Activated T-cell treated with anti-CD3 and anti-CD28 coated beads, Interleukin-2, amount 50 U/mL, for 24 hours (primary cell): Measurements from ENCODE around the gene EPHB1.
"Not testable (repeated sequence)": the region's sequence is repeated elsewhere in the genome, so short reads cannot be mapped to it uniquely, and the experiment has no call there.

Source experiments
- DNase-seq: peaks from one replicate; pipeline ENCODE4 v3.0.0-alpha.2; 2020
- H3K27ac Mint-ChIP-seq: 2 replicates; pipeline ENCODE4 v1.8.0; 2020; ENCODE audit warnings: mild to moderate bottlenecking, mixed read lengths
- H3K27me3 Mint-ChIP-seq: 2 replicates; pipeline ENCODE4 v1.8.0; 2020; ENCODE audit warnings: mixed read lengths
- H3K36me3 Mint-ChIP-seq: 2 replicates; pipeline ENCODE4 v1.8.0; 2020; ENCODE audit warnings: low read depth, mixed read lengths
- H3K4me1 Mint-ChIP-seq: 2 replicates; pipeline ENCODE4 v1.8.0; 2020; ENCODE audit warnings: low read depth, mixed read lengths
- H3K4me3 Mint-ChIP-seq: 2 replicates; pipeline ENCODE4 v1.8.0; 2020; ENCODE audit warnings: mild to moderate bottlenecking, moderate library complexity, mixed read lengths
- H3K9me3 Mint-ChIP-seq: 2 replicates; pipeline ENCODE4 v1.8.0; 2020; ENCODE audit warnings: mixed read lengths

Gene EPHB1

GRCh38 chr3:134955874-134956273 is 160.8 kb downstream of the EPHB1 start:
- H3K4me1 Mint-ChIP-seq = no peaks in the 10 kb centered on the region
- no peak overlapping the region for H3K27ac Mint-ChIP-seq

GRCh38 chr3:134956395-134956794 is 161.3 kb downstream of the EPHB1 start:
- H3K27ac Mint-ChIP-seq = no peak overlapping the region
- no peaks in the 10 kb centered on the region for H3K9me3 Mint-ChIP-seq
- no peaks in the 10 kb centered on the region for H3K4me1 Mint-ChIP-seq
- no peak overlapping the region for H3K4me3 Mint-ChIP-seq
- DNase-seq = no peak
- H3K36me3 Mint-ChIP-seq = no peaks in the 10 kb centered on the region
- no peaks in the 10 kb centered on the region for H3K27me3 Mint-ChIP-seq

More at GRCh38 chr3:134955874-134956273, 160.8 kb downstream of the EPHB1 start:
- Mint-ChIP-seq H3K9me3 (no peaks in the 10 kb centered on the region), H3K27me3 (no peaks in the 10 kb centered on the region), H3K36me3 (no peaks in the 10 kb centered on the region), H3K4me3 (no peak overlapping the region)
- DNase-seq = no peak

DNA sequence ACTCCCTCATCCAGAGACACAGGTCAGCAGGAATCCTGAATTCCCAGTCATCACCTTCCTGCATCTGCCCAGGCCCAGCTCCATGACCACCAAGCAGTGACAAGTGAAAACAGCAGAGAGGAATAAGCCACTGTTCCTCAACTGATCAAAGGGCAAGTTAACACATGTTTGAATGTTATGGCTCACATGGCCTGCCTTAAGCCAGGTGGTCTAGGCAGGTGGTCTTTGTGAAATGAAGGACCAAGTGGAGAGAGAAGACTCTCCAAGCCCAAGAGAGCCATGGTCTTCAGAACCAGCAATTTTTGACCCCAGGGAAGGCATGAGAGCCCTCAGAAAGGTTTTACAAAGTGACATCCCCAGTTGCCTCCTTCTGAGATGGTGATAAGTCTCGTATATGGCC is 161.8 kb downstream of the EPHB1 start:
- Mint-ChIP-seq H3K27me3 (no peaks in the 10 kb centered on the region), H3K4me3 (no peak overlapping the region), H3K9me3 (no peaks in the 10 kb centered on the region), H3K4me1 (no peaks in the 10 kb centered on the region), H3K36me3 (no peaks in the 10 kb centered on the region), H3K27ac (no peak overlapping the region)
- DNase-seq = no peak

DNA sequence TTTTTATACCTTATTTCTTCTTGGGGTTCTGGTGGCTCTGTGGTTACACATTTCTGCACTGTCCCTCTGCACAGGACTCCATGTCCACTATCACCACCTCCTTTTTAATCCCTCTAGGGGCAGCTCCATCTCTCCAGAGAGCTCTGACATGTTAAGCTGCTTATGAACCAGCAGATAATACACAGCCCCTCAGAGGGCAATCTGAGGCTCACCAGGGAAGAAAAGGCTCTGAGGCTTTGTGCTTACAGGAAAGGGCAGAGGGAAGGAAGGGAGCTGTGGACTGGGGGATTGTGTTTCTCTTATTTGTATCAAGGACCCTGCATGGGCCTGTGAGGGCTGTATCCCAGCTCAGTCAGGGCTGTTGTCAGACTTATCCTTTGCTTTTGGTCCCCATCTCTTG is 164.5 kb downstream of the EPHB1 start:
- no peaks in the 10 kb centered on the region for H3K27me3 Mint-ChIP-seq
- no peak overlapping the region for H3K4me3 Mint-ChIP-seq
- no peaks in the 10 kb centered on the region for H3K9me3 Mint-ChIP-seq
- no peaks in the 10 kb centered on the region for H3K4me1 Mint-ChIP-seq
- H3K36me3 Mint-ChIP-seq = no peaks in the 10 kb centered on the region
- DNase-seq = no peak
- no peak overlapping the region for H3K27ac Mint-ChIP-seq

GRCh38 chr3:134964226-134964625 is 169.2 kb downstream of the EPHB1 start:
- Mint-ChIP-seq H3K9me3 (peaks cover 2% of the 10 kb centered on the region), H3K4me3 (no peak overlapping the region), H3K27ac (no peak overlapping the region), H3K4me1 (no peaks in the 10 kb centered on the region), H3K36me3 (no peaks in the 10 kb centered on the region), H3K27me3 (peaks cover 2% of the 10 kb centered on the region)
- DNase-seq = no peak

DNA sequence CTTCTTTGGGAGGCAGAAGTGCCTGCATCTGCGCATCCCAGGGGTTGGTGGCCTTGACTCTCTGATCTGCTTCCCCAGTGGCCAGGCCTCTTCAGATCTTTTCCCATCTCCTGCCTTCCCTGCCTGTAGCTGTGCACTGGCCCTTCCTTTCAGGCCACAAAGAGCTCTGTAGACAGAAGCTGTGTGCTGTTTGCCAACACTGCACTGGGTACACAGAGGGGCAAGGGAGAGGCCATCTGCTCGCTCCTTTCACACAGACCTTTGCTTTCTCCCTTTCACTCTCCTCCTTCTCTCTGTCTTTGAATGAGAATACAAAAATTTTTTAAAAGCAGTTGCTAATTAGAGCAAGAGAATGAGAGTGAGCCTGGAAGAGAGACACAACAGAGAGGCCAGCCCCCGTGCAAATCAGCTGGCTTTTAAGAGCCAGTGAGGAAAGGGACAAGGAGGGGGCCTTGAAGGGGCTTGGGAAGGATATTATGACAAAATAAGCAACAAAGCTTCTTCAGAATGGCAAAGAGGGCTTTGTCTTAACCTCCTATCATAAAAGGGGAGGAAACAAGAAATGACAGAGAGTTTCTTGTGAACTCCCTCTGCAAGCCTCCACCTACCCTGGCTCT is 170.9 kb downstream of the EPHB1 start:
- Mint-ChIP-seq H3K4me1 (no peaks in the 10 kb centered on the region), H3K36me3 (no peaks in the 10 kb centered on the region), H3K9me3 (peaks cover 3% of the 10 kb centered on the region), H3K4me3 (no peak overlapping the region), H3K27me3 (peaks cover 3% of the 10 kb centered on the region), H3K27ac (no peak overlapping the region)
- DNase-seq = no peak

DNA sequence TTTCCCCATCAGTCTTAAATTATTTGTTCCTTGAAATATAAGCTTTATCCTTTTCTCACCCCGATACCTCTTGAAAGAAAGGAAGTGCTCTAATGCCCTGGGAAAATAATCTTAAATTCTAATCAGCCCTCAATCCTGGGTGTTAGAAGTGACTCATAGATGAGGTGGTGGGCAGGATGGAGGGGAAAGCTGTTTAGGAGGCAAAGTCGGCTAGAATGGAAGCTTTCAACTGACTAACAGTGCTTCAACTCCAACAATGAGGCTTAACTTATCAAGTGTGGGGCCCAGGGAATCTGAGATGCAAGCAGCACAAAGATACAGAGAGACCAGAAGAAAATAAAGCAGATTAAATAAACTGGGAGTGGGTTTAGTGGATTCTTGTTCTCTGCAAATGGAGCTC is 175.8 kb downstream of the EPHB1 start:
- Mint-ChIP-seq H3K4me3 (no peak overlapping the region), H3K27me3 (peaks cover 3% of the 10 kb centered on the region), H3K4me1 (no peaks in the 10 kb centered on the region), H3K9me3 (peaks cover 3% of the 10 kb centered on the region), H3K27ac (no peak overlapping the region), H3K36me3 (no peaks in the 10 kb centered on the region)
- DNase-seq = no peak

GRCh38 chr3:134971306-134971705 is 176.2 kb downstream of the EPHB1 start:
- no peak overlapping the region for H3K27ac Mint-ChIP-seq

DNA sequence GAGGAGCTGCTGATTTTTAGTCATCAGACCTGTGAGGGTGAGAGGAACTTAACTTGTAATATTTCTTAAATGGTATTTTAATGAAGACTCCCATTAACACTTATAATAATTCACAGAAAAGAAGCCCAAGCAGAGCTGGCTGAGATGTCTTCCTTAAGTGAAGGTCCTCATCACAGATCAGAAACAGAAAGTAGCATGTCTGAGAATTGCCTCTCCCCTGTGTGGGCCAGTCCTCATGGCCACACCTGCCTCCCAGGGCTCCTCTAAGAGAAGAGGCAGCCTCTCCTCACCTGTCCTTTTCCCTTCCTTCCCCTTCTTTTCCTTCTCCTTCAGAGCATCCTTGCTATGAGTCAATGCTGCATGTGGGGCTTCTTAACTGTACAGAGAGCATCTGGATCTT is 176.8 kb downstream of the EPHB1 start:
- not testable (repeated sequence) for H3K4me3 Mint-ChIP-seq, H3K4me1 Mint-ChIP-seq, H3K36me3 Mint-ChIP-seq, H3K27me3 Mint-ChIP-seq, DNase-seq, H3K27ac Mint-ChIP-seq, H3K9me3 Mint-ChIP-seq

More at GRCh38 chr3:134971306-134971705, 176.2 kb downstream of the EPHB1 start:
- no peaks in the 10 kb centered on the region for H3K4me1 Mint-ChIP-seq
- no peaks in the 10 kb centered on the region for H3K36me3 Mint-ChIP-seq
- H3K4me3 Mint-ChIP-seq = no peak overlapping the region
- no peak for DNase-seq
- peaks cover 3% of the 10 kb centered on the region for H3K27me3 Mint-ChIP-seq
- H3K9me3 Mint-ChIP-seq = peaks cover 3% of the 10 kb centered on the region

DNA sequence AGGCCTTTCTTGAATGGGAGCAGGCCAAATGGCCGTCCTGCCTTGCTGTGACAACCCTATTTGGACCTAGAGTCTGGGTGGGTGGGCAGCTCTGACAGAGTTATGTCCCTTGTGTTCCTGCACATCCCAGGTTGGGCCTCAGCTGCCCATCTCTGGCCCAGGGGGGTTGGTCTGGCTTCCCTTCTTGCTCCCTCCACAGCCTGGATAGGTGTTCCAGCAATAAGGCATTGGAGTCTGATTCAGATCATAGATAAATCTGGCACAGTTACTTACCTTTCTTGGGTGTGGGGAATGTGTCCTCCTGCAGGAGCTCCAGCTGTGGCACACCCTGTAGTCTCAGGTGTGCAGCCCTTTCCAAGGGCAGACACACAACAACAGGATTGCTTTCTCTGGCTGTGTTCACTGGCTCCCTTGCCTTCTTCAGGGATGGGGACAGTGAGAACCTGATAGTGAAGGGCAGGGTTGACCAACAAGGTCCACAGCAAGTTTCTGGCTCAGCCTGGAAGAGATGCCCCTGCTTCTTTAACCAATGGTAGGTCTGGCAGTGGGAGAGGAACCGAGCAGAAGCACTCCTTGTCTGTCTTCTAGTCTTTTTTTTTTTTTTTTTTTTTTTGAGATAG is 177.9 kb downstream of the EPHB1 start:
- Mint-ChIP-seq H3K4me1 (no peaks in the 10 kb centered on the region), H3K27me3 (peaks cover 3% of the 10 kb centered on the region), H3K4me3 (no peak overlapping the region), H3K27ac (no peak overlapping the region), H3K9me3 (peaks cover 3% of the 10 kb centered on the region), H3K36me3 (no peaks in the 10 kb centered on the region)
- DNase-seq = no peak

DNA sequence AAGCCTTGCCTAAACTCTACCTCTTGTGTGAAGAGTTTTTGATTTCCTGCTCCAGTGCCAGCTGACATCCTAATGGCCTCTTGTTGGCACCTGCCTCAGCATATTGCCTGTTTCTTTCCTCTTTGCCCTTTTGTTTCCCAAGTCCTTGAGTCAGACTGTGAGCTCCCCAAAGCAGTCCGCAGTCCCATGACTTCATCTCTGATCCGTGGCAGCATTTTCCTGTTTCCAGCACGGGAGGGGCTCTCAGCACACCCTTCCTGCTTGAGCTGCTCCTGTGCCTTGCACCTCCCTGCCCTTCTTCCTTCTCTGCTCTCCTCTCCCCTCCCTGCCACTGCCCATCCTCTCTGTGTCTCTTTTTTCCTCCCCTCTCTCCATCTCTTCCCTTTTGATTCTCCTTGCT is 179.6 kb downstream of the EPHB1 start:
- Mint-ChIP-seq H3K27ac (no peak overlapping the region), H3K36me3 (no peaks in the 10 kb centered on the region), H3K9me3 (no peaks in the 10 kb centered on the region), H3K4me1 (no peaks in the 10 kb centered on the region), H3K4me3 (no peak overlapping the region), H3K27me3 (no peaks in the 10 kb centered on the region)
- no peak for DNase-seq

- Mint-ChIP-seq H3K27me3 (no peaks in the 10 kb centered on the region), H3K4me3 (no peak overlapping the region), H3K36me3 (no peaks in the 10 kb centered on the region), H3K9me3 (no peaks in the 10 kb centered on the region), H3K27ac (no peak overlapping the region), H3K4me1 (no peaks in the 10 kb centered on the region)
- no peak for DNase-seq
Observed at GRCh38 chr3:134976948-134977347, 181.9 kb downstream of the EPHB1 start.

DNA sequence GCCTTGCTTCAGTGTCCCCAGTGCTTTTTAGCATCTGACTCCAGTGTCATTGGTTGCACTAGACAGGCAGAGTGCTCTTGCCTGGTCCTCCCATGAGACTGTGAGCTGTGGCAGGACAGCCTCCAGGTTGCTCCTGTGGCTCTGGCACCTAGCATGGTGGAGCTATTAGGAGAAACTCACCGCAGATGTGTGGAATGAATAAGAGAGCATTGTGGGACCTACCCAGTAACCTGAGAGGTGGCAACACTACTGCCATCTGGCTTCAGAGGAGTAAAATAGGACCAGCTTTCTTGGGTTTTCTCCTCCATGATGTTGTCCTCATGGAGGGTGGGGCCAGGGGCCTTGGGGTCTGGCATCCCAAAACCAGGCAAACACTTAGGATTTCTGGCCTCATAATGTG is 183.6 kb downstream of the EPHB1 start:
- Mint-ChIP-seq H3K4me3 (no peak overlapping the region), H3K27ac (no peak overlapping the region)
- no peak for DNase-seq

DNA sequence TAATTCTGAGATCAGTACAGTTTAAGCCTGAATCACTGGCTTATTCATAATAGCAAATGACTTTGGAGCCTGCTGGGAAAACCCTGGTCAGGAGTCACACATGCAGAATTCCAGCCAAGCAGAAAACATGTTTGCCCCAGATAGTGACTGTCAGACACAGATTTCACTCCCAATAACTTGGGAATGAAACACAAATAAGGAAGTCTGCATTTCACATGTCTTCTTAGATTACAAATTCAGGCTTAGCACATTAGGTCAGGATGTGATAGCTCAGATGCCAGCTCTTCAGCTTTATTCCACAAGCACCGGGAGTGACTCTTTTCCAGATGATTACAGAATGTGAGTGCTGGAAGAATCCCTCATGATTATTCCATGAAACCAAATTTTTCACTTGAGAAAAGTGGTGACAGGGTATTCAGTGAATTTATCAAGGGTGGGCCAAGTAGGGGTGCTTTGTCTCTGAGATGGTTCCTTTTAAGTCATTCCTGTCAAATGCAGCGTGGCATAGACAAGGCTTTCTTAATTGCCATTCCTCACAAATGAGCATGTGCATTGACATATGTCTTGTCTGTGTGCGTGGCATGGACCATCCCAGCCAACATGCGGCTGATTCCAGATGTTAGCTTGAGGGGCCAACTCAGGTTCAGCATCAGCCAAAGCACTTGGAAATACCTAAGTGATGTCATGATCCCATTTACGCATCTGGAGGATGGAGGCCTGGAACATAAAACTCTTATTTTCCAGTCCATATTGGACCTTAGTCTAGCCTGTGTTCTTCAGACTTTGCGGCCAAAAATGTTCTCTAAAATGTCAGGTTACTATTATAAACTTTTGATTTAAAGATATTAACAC is 191.0 kb downstream of the EPHB1 start:
- Mint-ChIP-seq H3K27ac (no peak overlapping the region), H3K4me3 (no peak overlapping the region)

More for the DNA sequence above, 183.6 kb downstream of the EPHB1 start:
- no peaks in the 10 kb centered on the region for H3K27me3 Mint-ChIP-seq
- H3K4me1 Mint-ChIP-seq = no peaks in the 10 kb centered on the region
- no peaks in the 10 kb centered on the region for H3K36me3 Mint-ChIP-seq
- no peaks in the 10 kb centered on the region for H3K9me3 Mint-ChIP-seq

DNA sequence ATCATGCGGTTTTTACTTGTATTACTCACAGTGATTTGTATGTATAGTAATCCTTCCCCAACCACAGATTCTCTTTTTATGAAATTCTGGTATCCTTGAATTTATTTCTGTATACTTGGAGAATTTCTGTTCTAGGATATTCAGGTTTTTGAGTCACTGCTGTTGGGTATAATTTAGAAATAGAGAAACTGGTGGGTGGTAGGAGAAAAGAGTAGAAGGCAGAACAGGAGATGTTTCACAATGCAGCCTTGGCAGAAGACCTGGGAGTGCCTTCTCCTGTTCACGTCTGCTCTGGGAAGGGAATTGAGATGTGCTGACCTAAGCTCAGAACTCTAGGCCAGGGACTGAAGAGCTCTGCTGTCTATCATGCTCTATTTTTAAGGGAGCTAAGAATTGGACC is 193.6 kb downstream of the EPHB1 start:
- DNase-seq = no peak
- Mint-ChIP-seq H3K36me3 (no peaks in the 10 kb centered on the region), H3K4me3 (no peak overlapping the region), H3K9me3 (no peaks in the 10 kb centered on the region), H3K27ac (no peak overlapping the region), H3K27me3 (no peaks in the 10 kb centered on the region), H3K4me1 (no peaks in the 10 kb centered on the region)

More for the DNA sequence above, 191.0 kb downstream of the EPHB1 start:
- H3K36me3 Mint-ChIP-seq = no peaks in the 10 kb centered on the region
- DNase-seq = no peak
- H3K9me3 Mint-ChIP-seq = no peaks in the 10 kb centered on the region
- no peaks in the 10 kb centered on the region for H3K4me1 Mint-ChIP-seq
- no peaks in the 10 kb centered on the region for H3K27me3 Mint-ChIP-seq
